Measurements from ENCODE around the gene ZNF365. TPM values are rescaled to one million over a fixed set of nuclear protein-coding genes. Genes with fewer than 3 reads are reported as not detected.

Gene ZNF365
- total and polyA plus RNA-seq, 7 donors, result 0.06 to 0.19 (median 0.12) TPM; not detected in 3

DNA sequence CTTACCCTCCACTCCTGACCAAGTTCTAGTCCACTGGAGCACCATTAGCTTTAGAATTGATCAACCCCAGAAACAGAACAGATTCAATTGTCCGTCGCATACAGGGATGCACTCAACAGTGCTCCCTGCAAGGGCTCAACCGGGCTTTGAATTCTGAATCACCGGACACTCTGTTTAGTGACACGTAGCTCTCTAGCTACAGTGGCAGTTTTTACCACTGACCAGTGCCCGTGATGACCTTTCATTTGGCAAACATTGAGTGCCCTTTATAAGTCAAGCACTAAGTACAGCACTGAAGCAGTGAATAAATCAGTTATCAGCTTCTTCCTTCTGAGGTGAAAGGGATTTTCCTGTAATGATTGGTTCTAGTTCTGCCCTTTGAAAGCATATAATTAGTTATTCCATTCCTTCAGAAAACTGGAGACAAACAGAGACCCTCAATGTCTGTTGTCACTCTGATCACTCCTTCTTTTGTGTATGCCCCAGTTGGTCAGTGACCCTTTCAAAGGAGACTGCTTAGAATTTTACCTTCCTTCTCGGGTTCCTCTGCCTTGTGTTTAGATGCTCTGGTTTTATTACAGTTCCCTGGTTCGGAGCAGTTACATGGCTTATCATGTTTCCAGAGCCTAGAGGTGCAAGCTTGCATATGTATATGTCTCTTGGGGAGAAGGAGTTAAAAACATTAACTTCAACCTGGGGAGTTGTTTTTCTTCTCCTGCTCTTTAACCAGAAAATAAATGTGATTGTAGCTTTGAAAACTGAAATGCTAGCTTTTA, 68.9 kb downstream of the ZNF365 start:
- Histone ChIP-seq H3K27me3 (ENCODE audit: insufficient read depth in 3 of 3, low read length in 2 of 3) (no peaks in the 10 kb centered on the region), H3K4me3 (no peak overlapping the region), H3K4me1 (no peaks in the 10 kb centered on the region), H3K9me3 (no peaks in the 10 kb centered on the region), H3K27ac (no peak overlapping the region), H3K36me3 (ENCODE audit: insufficient read depth in 1 of 2, low read depth in 1 of 2) (no peaks in the 10 kb centered on the region)
- intact Hi-C loops (cut with DNase I), result loop anchor here in 1 of 2 donors (5.0 kb wide), 1 partner anchor 714 kb away; no protein-coding TSS in a partner anchor
- DNase-seq, result no peak
- WGBS, 3 donors, result 72 to 89% (median 78%) methylated on average over 8 of the region's 8 CpGs
- no peak for ATAC-seq
- no peak for TF ChIP-seq CTCF (IDR thresholded peaks at IDR 0.05)

- no peaks in the 10 kb centered on the region for H3K4me1 ChIP-seq
- no peak overlapping the region for H3K27ac ChIP-seq
- H3K4me3 ChIP-seq, result no peak overlapping the region
- no peaks in the 10 kb centered on the region for H3K36me3 ChIP-seq (ENCODE audit: insufficient read depth in 1 of 2, low read depth in 1 of 2)
- intact Hi-C loops (cut with DNase I), result loop anchor here in 1 of 2 donors (5.0 kb wide), 1 partner anchor 713 kb away; no protein-coding TSS in a partner anchor
- H3K27me3 ChIP-seq (ENCODE audit: insufficient read depth in 3 of 3, low read length in 2 of 3), result no peaks in the 10 kb centered on the region
- no peaks in the 10 kb centered on the region for H3K9me3 ChIP-seq
- DNase-seq (no peak), ATAC-seq (no peak)
- no peak for TF ChIP-seq CTCF (IDR thresholded peaks at IDR 0.05)
These were observed 69.7 kb downstream of the ZNF365 start for GRCh38 chr10:62443866-62444265.

DNA sequence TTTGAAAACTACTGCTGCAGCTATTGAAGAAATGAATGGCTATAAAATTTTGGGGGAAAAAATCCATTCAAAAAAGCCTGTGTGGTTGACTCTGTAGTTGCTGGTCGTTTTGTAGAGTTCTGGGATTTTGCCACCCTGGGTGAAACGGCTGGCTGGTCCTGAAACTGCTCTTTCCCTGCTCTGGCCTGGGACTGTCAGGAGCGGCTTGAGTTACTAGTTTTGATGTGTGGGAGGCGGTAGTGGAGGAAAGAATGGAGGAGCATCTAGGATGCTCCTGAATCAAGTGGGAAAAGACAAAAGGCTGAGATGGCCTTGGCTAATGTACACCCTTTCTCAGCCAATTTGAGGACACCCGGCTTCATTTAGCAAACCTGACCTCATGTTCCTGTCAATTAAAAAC, 72.5 kb downstream of the ZNF365 start:
- intact Hi-C loops (cut with DNase I), result no loop called here
- no peaks in the 10 kb centered on the region for H3K36me3 ChIP-seq (ENCODE audit: insufficient read depth in 1 of 2, low read depth in 1 of 2)
- H3K9me3 ChIP-seq, result no peaks in the 10 kb centered on the region
- H3K27ac ChIP-seq, result no peak overlapping the region
- WGBS, 3 donors, result 51 to 65% (median 52%) methylated on average over 5 of the region's 5 CpGs
- H3K4me3 ChIP-seq, result no peak overlapping the region
- DNase-seq (no peak), ATAC-seq (no peak)
- no peaks in the 10 kb centered on the region for H3K27me3 ChIP-seq (ENCODE audit: insufficient read depth in 3 of 3, low read length in 2 of 3)
- no peaks in the 10 kb centered on the region for H3K4me1 ChIP-seq
- TF ChIP-seq CTCF (IDR thresholded peaks at IDR 0.05), result no peak

GRCh38 chr10:62450912-62451610, 76.9 kb downstream of the ZNF365 start:
- TF ChIP-seq CTCF (IDR thresholded peaks at IDR 0.05), result no peak
- DNase-seq (no peak), ATAC-seq (no peak)
- no peak overlapping the region for H3K27ac ChIP-seq
- WGBS, 3 donors, result 45 to 63% (median 51%) methylated on average over 6 of the region's 6 CpGs
- no peaks in the 10 kb centered on the region for H3K9me3 ChIP-seq
- no peaks in the 10 kb centered on the region for H3K36me3 ChIP-seq (ENCODE audit: insufficient read depth in 1 of 2, low read depth in 1 of 2)
- intact Hi-C loops (cut with DNase I), result no loop called here
- H3K4me3 ChIP-seq, result no peak overlapping the region
- H3K27me3 ChIP-seq (ENCODE audit: insufficient read depth in 3 of 3, low read length in 2 of 3), result no peaks in the 10 kb centered on the region
- no peaks in the 10 kb centered on the region for H3K4me1 ChIP-seq
